Common myeloid progenitor, CD34-positive (primary cell): ENCODE measurements around the gene HCN4.

Experiments used
- CTCF ChIA-PET: fragments of 350-600 bp; sonication (Branson Sonifier 250); formaldehyde crosslinking; loops from one replicate; lab custom pipeline; 2021; ENCODE audit warnings: antibody characterized with exemption; lab: Charles Lee
- POLR2A ChIA-PET: fragments of 350-600 bp; sonication (Branson Sonifier 250); formaldehyde crosslinking; loops from one replicate; lab custom pipeline; 2021; ENCODE audit warnings: antibody characterized with exemption; lab: Charles Lee
- DNase-seq, 3 donors: peaks; one replicate each; pipeline versions ENCODE4 v3.0.0 to v3.0.0-alpha.2; 2013
- H3K27ac ChIP-seq, 2 experiments: 1 replicate in 1 of 2; 2 replicates in 1 of 2; pipeline ENCODE4 v1.7.0; 2013; ENCODE audit warnings: inconsistent platforms in 2 of 2, low read length in 2 of 2, mild to moderate bottlenecking in 2 of 2, low read depth in 1 of 2, moderate library complexity in 1 of 2; ENCODE audit not compliant: severe bottlenecking in 2 of 2, insufficient read depth in 1 of 2, poor library complexity in 1 of 2
- H3K27me3 ChIP-seq, 5 experiments: replicated peaks in 2 of 5; 1 replicate in 3 of 5; 2 replicates in 2 of 5; pipeline versions ENCODE4 v1.6.1 to v1.7.0; 2013; ENCODE audit warnings: low read length in 4 of 5, mild to moderate bottlenecking in 2 of 5, moderate library complexity in 2 of 5, inconsistent platforms in 1 of 5; ENCODE audit not compliant: insufficient read depth in 5 of 5, control insufficient read depth in 4 of 5
- H3K36me3 ChIP-seq, 4 experiments: 1 replicate in 2 of 4; 2 replicates in 2 of 4; pipeline versions ENCODE4 v1.6.1 to v1.7.0; 2013; ENCODE audit warnings: low read length in 3 of 4, control low read depth in 1 of 4, mild to moderate bottlenecking in 1 of 4; ENCODE audit not compliant: control insufficient read depth in 4 of 4, insufficient read depth in 4 of 4
- H3K4me1 ChIP-seq, 4 experiments: 1 replicate in 3 of 4; 2 replicates in 1 of 4; pipeline versions ENCODE4 v1.6.1 to v1.7.1; 2013; ENCODE audit warnings: low read length in 3 of 4, mild to moderate bottlenecking in 3 of 4, control low read depth in 1 of 4, inconsistent platforms in 1 of 4, moderate library complexity in 1 of 4; ENCODE audit not compliant: control insufficient read depth in 4 of 4, insufficient read depth in 4 of 4; ENCODE audit errors: control extremely low read depth in 1 of 4
- H3K4me3 ChIP-seq, 7 experiments: 1 replicate in 4 of 7; 2 replicates in 3 of 7; pipeline versions ENCODE4 v1.5.1 to v1.7.0; 2013; ENCODE audit warnings: mild to moderate bottlenecking in 7 of 7, low read length in 6 of 7, moderate library complexity in 6 of 7, inconsistent platforms in 2 of 7, low read depth in 2 of 7, control low read depth in 1 of 7; ENCODE audit not compliant: insufficient read depth in 4 of 7, control insufficient read depth in 1 of 7; ENCODE audit errors: extremely low read depth in 1 of 7
- H3K9me3 ChIP-seq, 5 experiments: 1 replicate in 4 of 5; 2 replicates in 1 of 5; pipeline versions ENCODE4 v1.6.1 to v1.7.1; 2013; ENCODE audit warnings: low read length in 4 of 5, mild to moderate bottlenecking in 2 of 5, inconsistent platforms in 1 of 5, low read depth in 1 of 5, moderate library complexity in 1 of 5; ENCODE audit not compliant: control insufficient read depth in 4 of 5, insufficient read depth in 2 of 5; ENCODE audit errors: control extremely low read depth in 1 of 5
- WGBS: methylation state at CpG from one replicate; pipeline ENCODE4 v1.1.5; 2013; ENCODE audit not compliant: insufficient coverage; 5-methylcytosine and 5-hydroxymethylcytosine counted together

HCN4 gene

GRCh38 chr15:73322665-73323373 lies 45.9 kb downstream of the HCN4 start:
- 92% methylated on average over 25 of the region's 38 CpGs for WGBS
- Histone ChIP-seq H3K4me1 (no peaks in the 10 kb centered on the region), H3K27me3 (peaks cover 0 to 55% (median 8%) of the 10 kb centered on the region in 5 experiments), H3K27ac (no peak overlapping the region), H3K4me3 (no peak overlapping the region), H3K36me3 (no peaks in the 10 kb centered on the region), H3K9me3 (no peaks in the 10 kb centered on the region)
- ChIA-PET CTCF (no interaction called here), POLR2A (no interaction called here)
- DNase-seq, result no peak

DNA sequence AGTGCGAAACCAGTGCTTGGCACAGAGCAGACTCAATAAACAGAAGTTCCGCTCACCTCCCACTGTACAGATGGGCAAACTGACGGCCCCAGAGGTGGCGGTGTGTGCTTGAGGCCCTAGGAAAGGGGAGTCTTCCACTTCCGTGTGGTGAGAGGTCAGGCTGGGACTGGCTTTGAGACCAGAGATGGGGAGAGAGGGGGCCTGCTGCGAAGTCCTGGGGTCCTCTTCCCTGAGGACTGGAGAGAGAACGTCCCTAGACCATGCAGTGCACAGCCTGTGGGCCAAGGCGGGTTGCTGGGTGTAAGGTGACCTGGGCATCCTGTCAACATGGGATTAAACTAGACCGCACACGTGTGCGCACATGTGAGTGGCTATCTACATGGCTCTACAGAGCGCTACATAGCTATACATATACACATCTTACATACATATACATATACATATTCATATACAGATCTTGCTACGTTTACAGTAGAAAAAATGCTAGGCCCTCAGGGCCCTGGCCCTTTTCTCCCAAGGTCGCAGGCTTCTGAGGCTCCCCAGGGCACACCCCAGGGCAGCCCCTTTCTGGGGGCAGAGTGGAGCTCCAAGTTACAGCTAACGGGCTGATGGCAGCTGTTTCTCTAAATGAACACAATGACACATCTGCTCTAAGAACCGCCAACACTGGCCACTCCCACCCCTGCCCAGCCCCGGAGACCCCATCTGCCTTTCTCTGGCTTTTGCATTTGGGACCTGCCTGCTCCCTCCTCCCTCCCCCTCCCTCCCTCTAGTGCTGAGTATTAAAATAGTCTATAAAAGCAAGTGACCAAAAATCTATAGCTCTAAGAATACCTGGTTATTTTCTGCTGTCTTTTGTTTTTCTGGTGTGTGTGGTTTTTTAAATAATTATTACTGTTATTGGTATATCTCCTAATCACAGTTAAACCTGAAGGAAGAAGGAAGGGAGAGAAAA lies 47.0 kb downstream of the HCN4 start:
- peaks cover 0 to 60% (median 10%) of the 10 kb centered on the region in 5 experiments for H3K27me3 ChIP-seq
- no peak for DNase-seq
- no peaks in the 10 kb centered on the region for H3K4me1 ChIP-seq
- H3K36me3 ChIP-seq, result no peaks in the 10 kb centered on the region
- no peaks in the 10 kb centered on the region for H3K9me3 ChIP-seq
- H3K4me3 ChIP-seq, result no peak overlapping the region
- ChIA-PET CTCF (no interaction called here), POLR2A (no interaction called here)
- no peak overlapping the region for H3K27ac ChIP-seq
- WGBS, result 97% methylated on average over 13 of the region's 17 CpGs

- no peak overlapping the region for H3K27ac ChIP-seq
- no peaks in the 10 kb centered on the region for H3K36me3 ChIP-seq
- WGBS, result 93% methylated on average over 2 of the region's 3 CpGs
- H3K4me3 ChIP-seq, result no peak overlapping the region
- ChIA-PET CTCF (no interaction called here), POLR2A (no interaction called here)
- no peak for DNase-seq
- peaks cover 0 to 52% (median 10%) of the 10 kb centered on the region in 5 experiments for H3K27me3 ChIP-seq
- no peaks in the 10 kb centered on the region for H3K9me3 ChIP-seq
- H3K4me1 ChIP-seq, result no peaks in the 10 kb centered on the region
These were observed 48.1 kb downstream of the HCN4 start for GRCh38 chr15:73320619-73321180.

DNA sequence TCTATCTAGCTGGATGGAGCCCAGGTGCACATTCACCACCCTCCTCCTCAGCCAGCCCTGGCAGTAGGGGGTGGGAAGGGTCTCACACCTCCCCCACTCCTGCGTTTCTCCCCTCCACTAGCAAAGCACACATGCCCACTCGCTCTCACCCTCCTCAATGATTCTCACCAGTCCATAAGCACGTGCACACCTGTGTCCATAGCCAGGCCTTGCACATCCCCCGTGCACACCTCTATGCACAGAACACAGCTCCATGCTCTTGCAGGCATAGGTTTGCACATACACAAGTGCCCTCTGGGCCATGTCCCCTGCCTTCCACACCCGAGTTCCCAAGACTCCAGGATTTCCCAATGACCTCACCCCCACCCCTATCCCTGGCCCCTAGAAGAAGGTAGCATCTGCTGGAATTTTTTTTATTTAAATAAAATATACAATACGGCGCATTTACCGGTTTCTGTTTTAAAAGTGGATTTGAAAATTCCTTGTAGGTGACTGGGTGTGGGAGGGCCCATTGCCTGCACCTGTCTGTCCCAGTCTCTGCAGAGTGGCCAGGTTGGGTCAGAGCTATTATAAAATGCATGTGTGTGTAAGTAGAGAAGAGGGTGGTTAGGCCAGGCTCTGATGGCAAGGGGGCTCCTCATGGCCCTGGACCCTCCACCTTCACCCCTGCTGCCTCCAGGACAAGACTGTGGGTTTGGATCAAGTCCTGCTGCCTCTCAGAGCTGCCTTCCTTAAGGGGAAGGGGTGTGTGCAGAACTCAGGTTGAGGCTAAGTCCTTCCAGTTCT lies 49.1 kb downstream of the HCN4 start:
- Histone ChIP-seq H3K4me3 (no peak overlapping the region), H3K36me3 (no peaks in the 10 kb centered on the region), H3K4me1 (no peaks in the 10 kb centered on the region), H3K27ac (no peak overlapping the region), H3K9me3 (no peaks in the 10 kb centered on the region), H3K27me3 (peaks cover 0 to 42% (median 10%) of the 10 kb centered on the region in 5 experiments)
- POLR2A ChIA-PET, result no interaction called here
- DNase-seq, result no peak
- WGBS, result 76% methylated on average over 4 of the region's 8 CpGs
- CTCF ChIA-PET, result no interaction called here

DNA sequence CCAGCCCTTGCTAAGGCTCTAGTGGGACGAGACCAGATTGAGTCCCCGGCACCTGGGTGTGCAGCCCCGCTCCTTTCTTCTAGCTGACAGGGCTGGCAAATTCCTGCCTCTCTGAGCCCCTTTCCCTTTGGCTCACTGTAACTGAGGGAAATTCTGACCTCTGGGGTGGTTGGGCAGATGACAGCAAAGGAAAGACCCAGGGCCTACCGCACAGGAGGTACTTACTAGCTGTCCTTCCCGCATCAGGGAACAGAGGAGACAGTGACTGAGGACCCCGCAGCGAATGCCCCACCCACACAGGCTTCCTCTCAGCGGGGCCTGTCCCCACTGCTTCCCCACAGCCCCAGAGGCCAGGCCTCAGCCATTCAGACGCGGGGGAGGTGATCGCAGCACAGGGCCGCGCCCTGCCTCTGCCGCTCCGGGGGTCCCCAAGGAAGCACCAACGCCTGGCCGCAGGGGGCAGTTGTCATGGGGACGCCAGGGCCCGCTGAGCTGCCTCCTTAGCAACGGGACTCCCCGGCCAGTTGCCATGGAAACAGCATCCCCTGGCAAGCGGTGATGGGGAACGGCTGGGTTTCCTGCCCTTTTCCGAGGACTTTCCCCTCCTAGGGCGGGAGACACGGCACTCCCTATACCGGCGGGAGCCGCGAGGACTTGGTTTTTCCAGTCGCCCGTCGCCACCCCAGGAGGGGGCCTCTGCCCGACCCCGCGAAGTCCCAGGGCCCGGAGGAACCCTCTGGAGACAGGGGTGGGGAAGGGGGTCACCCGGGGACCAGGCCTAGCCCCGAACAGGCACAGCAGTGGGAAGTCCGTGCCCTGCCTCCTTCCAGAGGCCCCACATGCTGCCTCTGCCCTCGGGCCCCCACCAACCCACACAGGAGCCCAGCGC lies 50.1 kb downstream of the HCN4 start:
- Histone ChIP-seq H3K4me1 (no peaks in the 10 kb centered on the region), H3K27ac (no peak overlapping the region), H3K9me3 (no peaks in the 10 kb centered on the region), H3K27me3 (peaks cover 0 to 40% (median 10%) of the 10 kb centered on the region in 5 experiments), H3K4me3 (no peak overlapping the region), H3K36me3 (no peaks in the 10 kb centered on the region)
- peak in 2 of 3 donors; percentile 15 to 35 for DNase-seq
- 20% methylated on average over 33 of the region's 42 CpGs for WGBS
- POLR2A ChIA-PET, result no interaction called here
- CTCF ChIA-PET, result interaction anchor here (1.3 kb wide), 1 partner anchor 11 kb away, joined by 3 read pairs; no protein-coding TSS in a partner anchor
